ENCODE data around the gene MTHFS.
"Not testable (repeated sequence)": the region's sequence is repeated elsewhere in the genome, so short reads cannot be mapped to it uniquely, and the experiment has no call there.

The MTHFS gene

GRCh38 chr15:79896634-79897379 lies at the start of gene MTHFS:
Gene MTHFS, minus strand, starts transcription at chr15:79897014. Its CDS starts 26 bp downstream, at chr15:79896988.
- DNase-seq (ENCODE audit: low read depth) = peak; percentile 35

GRCh38 chr15:79944622-79945021 lies 47.8 kb upstream of the MTHFS start:
- DNase-seq (ENCODE audit: low read depth) = no peak

- DNase-seq (ENCODE audit: low read depth) = no peak
Measured at GRCh38 chr15:79943820-79944219, 47.0 kb upstream of the MTHFS start.

- no peak for DNase-seq (ENCODE audit: low read depth)
Measured at GRCh38 chr15:79942741-79943481, 46.1 kb upstream of the MTHFS start.

GRCh38 chr15:79939399-79939798 lies 42.6 kb upstream of the MTHFS start:
- DNase-seq (ENCODE audit: low read depth) = no peak

- no peak for DNase-seq (ENCODE audit: low read depth)
Measured at GRCh38 chr15:79938143-79938542, 41.3 kb upstream of the MTHFS start.

GRCh38 chr15:79935556-79936201 lies 38.9 kb upstream of the MTHFS start:
- DNase-seq (ENCODE audit: low read depth) = not testable (repeated sequence)

GRCh38 chr15:79933231-79933630 lies 36.4 kb upstream of the MTHFS start:
- DNase-seq (ENCODE audit: low read depth) = no peak

- DNase-seq (ENCODE audit: low read depth) = no peak
Measured at GRCh38 chr15:79932447-79932846, 35.6 kb upstream of the MTHFS start.

GRCh38 chr15:79930516-79930915 lies 33.7 kb upstream of the MTHFS start:
- no peak for DNase-seq (ENCODE audit: low read depth)

GRCh38 chr15:79929412-79929811 lies 32.6 kb upstream of the MTHFS start:
- no peak for DNase-seq (ENCODE audit: low read depth)

GRCh38 chr15:79926116-79926515 lies 29.3 kb upstream of the MTHFS start:
- DNase-seq (ENCODE audit: low read depth) = not testable (repeated sequence)

GRCh38 chr15:79924379-79924778 lies 27.6 kb upstream of the MTHFS start:
- no peak for DNase-seq (ENCODE audit: low read depth)

- peak; percentile 96 for DNase-seq (ENCODE audit: low read depth)
Measured at GRCh38 chr15:79923515-79924169, 26.8 kb upstream of the MTHFS start.

GRCh38 chr15:79923079-79923514 lies 26.3 kb upstream of the MTHFS start:
- peak; percentile 20 for DNase-seq (ENCODE audit: low read depth)

GRCh38 chr15:79922512-79923078 lies 25.8 kb upstream of the MTHFS start:
- DNase-seq (ENCODE audit: low read depth) = no peak

GRCh38 chr15:79919749-79920511 lies 23.1 kb upstream of the MTHFS start:
- no peak for DNase-seq (ENCODE audit: low read depth)

- DNase-seq (ENCODE audit: low read depth) = no peak
Measured at GRCh38 chr15:79919090-79919748, 22.4 kb upstream of the MTHFS start.

- DNase-seq (ENCODE audit: low read depth) = no peak
Measured at GRCh38 chr15:79918278-79918677, 21.5 kb upstream of the MTHFS start.

- DNase-seq (ENCODE audit: low read depth) = no peak
Measured at GRCh38 chr15:79916502-79917132, 19.8 kb upstream of the MTHFS start.
